Tibial nerve (tissue), 4 donors: ENCODE data around the gene HNRNPF. TPM values are rescaled to one million over a fixed set of nuclear protein-coding genes. Genes with fewer than 3 reads are reported as not detected.

Experiments used
- DNase-seq, 2 donors: peaks; one replicate each; pipeline ENCODE4 v3.0.0-alpha.2; 2019; ENCODE audit warnings: low spot score in 2 of 2
- H3K27ac ChIP-seq, 4 donors: fragments of 200-600 bp; sonication (generic) in 3 of 4; one replicate each; pipeline ENCODE4 v1.5.1; 2017 to 2019; ENCODE audit warnings: mild to moderate bottlenecking in 1 of 4
- H3K27me3 ChIP-seq, 2 donors: fragments of 200-600 bp; sonication (generic) in 1 of 2; one replicate each; pipeline versions ENCODE4 v1.5.1 to v1.6.0; 2017 to 2019
- H3K36me3 ChIP-seq, 3 donors: fragments of 200-600 bp; sonication (generic); one replicate each; pipeline ENCODE4 v1.5.1; 2018 to 2019
- H3K4me1 ChIP-seq, 4 donors: fragments of 200-600 bp; sonication (generic) in 3 of 4; one replicate each; pipeline ENCODE4 v1.5.1; 2017 to 2019
- H3K4me3 ChIP-seq, 4 donors: fragments of 200-600 bp; sonication (generic) in 3 of 4; one replicate each; pipeline ENCODE4 v1.5.1; 2017 to 2019; ENCODE audit warnings: mild to moderate bottlenecking in 1 of 4, moderate library complexity in 1 of 4
- H3K9me3 ChIP-seq, 4 donors: fragments of 200-600 bp; sonication (generic) in 3 of 4; one replicate each; pipeline ENCODE4 v1.5.1; 2017 to 2019
- EP300 ChIP-seq, 2 donors: sonication (generic); formaldehyde crosslinking; IDR thresholded peaks; one replicate each; pipeline ENCODE4 v1.6.1; 2017; ENCODE audit warnings: antibody characterized with exemption in 2 of 2, mild to moderate bottlenecking in 1 of 2
- POLR2A ChIP-seq, 2 donors: fragments of 450-650 bp; IDR thresholded peaks; one replicate each; pipeline ENCODE4 v1.6.1; 2017; ENCODE audit warnings: antibody characterized with exemption in 2 of 2, mild to moderate bottlenecking in 2 of 2, moderate library complexity in 2 of 2
- WGBS, 2 donors: methylation state at CpG; one replicate each; pipeline ENCODE4 v1.1.5; 2018; 5-methylcytosine and 5-hydroxymethylcytosine counted together
- total RNA-seq, 4 donors: library from RNA; depleted of rRNA; stranded (reverse); fragments of >200 nt; gene quantifications; one replicate each; pipeline ENCODE4 v1.1.0, GENCODE V29; 2016
- TF ChIP-seq, protein P1 (sequence below), 5 experiments: fragments of 200-600 bp in 3 of 5; fragments of 450-650 bp in 2 of 5; sonication (generic) in 3 of 5; IDR thresholded peaks; one replicate each; pipeline ENCODE4 v1.5.1; 2016 to 2019; ENCODE audit warnings: antibody characterized with exemption in 5 of 5, mild to moderate bottlenecking in 3 of 5, moderate library complexity in 2 of 5

The HNRNPF gene
- total RNA-seq, 4 donors from 2014 or later: 112 to 136 (median 134) TPM

DNA sequence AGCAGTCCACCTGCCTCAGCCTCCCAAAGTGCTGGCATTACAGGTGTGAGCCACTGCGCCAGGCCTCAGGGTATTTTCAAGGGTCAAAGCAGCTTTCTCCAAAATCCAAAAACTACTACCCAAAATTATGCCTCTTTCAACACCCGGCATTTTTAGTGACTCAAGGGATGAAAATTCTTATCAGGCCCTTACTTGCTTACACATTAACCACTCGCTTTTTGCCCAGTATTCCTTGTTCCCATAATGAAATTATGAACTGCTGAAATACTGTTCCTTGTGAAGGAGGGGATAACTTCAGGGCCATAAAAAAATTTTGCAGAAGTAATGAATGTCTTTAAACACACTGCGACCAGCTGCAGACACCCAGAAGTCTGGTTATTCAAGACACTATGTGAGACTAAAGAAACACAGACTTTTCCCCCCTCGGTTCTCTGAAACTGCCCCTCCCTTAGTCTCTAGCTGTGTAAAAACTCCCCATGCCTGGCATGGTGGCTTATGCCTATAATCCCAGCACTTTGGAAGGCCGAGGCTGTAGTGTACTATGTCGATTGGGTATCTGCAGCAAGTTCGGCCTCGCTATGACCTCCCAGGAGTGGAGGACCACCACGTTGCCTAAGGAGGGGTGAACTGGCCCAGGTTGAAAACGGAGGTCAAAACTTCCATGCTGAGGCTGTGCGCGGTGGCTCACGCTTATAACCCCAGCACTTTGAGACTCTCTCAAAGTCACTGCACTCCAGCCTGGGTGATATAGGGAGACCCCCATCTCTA, 25.6 kb downstream of the HNRNPF start:
- Histone ChIP-seq H3K9me3 (no peaks in the 10 kb centered on the region), H3K27ac (no peak overlapping the region), H3K27me3 (no peaks in the 10 kb centered on the region), H3K4me1 (no peaks in the 10 kb centered on the region), H3K4me3 (no peak overlapping the region), H3K36me3 (peaks cover 4 to 43% (median 16%) of the 10 kb centered on the region in 3 donors)
- WGBS, 2 donors: 63 to 75% methylated on average over 14 of the region's 14 CpGs
- no peak for DNase-seq
- TF ChIP-seq, protein P1, sequence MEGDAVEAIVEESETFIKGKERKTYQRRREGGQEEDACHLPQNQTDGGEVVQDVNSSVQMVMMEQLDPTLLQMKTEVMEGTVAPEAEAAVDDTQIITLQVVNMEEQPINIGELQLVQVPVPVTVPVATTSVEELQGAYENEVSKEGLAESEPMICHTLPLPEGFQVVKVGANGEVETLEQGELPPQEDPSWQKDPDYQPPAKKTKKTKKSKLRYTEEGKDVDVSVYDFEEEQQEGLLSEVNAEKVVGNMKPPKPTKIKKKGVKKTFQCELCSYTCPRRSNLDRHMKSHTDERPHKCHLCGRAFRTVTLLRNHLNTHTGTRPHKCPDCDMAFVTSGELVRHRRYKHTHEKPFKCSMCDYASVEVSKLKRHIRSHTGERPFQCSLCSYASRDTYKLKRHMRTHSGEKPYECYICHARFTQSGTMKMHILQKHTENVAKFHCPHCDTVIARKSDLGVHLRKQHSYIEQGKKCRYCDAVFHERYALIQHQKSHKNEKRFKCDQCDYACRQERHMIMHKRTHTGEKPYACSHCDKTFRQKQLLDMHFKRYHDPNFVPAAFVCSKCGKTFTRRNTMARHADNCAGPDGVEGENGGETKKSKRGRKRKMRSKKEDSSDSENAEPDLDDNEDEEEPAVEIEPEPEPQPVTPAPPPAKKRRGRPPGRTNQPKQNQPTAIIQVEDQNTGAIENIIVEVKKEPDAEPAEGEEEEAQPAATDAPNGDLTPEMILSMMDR (IDR thresholded peaks at IDR 0.05): no peak
- TF ChIP-seq EP300 (IDR thresholded peaks at IDR 0.05) (no peak), POLR2A (IDR thresholded peaks at IDR 0.05) (no peak)

DNA sequence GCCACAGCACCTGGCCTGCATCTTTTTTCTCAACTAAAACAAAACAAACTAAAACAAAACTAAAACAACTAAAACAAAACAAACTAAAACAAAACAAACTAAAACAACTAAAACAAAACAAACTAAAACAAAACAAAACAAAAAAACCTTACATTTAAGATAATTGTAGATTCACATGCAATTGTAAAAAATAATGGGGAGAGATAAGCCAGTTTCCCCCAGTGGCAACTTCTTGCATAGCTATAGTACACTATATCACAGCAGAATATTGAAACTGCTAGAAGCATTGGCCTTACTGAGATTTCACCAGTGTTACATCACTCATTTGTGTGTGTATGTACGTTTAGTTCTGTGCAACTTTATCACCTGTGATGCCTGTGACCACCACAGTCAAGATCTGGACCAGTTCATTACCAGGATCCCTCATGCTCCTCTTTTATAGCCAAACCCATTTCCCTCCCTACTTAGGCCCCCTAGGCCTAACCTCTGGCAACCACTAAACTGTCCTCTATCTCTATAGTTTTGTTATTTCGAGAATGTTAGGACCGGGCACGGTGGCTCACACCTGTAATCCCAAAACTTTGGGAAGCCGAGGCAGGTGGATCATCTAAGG, 28.3 kb downstream of the HNRNPF start:
- no peak overlapping the region for H3K4me3 ChIP-seq

DNA sequence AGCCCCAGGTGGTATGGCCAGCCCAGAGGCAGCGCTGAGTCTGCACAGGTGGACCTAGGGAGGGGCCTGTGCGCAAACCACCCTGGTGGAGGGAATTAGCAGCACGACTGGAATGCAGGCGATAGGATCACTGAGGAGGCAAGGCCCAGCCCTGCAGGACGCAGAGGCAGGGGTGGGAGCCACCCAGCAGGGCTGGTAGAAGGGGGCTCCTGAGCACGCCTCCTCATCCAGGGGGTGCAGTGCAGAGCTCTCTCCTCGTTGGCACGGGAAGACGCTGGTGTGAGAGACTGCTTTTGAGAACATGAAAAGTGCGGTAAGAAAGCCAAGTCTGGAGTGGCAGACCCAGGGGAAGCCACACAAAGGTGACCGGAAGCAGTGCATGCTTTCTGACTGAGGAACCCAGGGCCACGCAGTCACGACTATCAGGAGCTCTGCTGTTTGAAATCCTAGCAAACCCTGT, 31.5 kb downstream of the HNRNPF start:
- Histone ChIP-seq H3K27ac (no peak overlapping the region), H3K4me3 (no peak overlapping the region), H3K9me3 (no peaks in the 10 kb centered on the region), H3K27me3 (no peaks in the 10 kb centered on the region), H3K4me1 (peaks cover 0 to 4% (median 0%) of the 10 kb centered on the region in 4 donors), H3K36me3 (no peaks in the 10 kb centered on the region)
- no peak for DNase-seq
- 71 to 75% methylated on average over 12 to 13 of the region's 13 CpGs for WGBS, 2 donors
- TF ChIP-seq EP300 (IDR thresholded peaks at IDR 0.05) (no peak), POLR2A (IDR thresholded peaks at IDR 0.05) (no peak)
- TF ChIP-seq, protein P1 (IDR thresholded peaks at IDR 0.05): no peak

More for the DNA sequence above, 28.3 kb downstream of the HNRNPF start:
- TF ChIP-seq, protein P1 (IDR thresholded peaks at IDR 0.05): no peak
- TF ChIP-seq EP300 (IDR thresholded peaks at IDR 0.05): no peak
- TF ChIP-seq POLR2A (IDR thresholded peaks at IDR 0.05): no peak
- 82 to 90% methylated on average over 5 of the region's 5 CpGs for WGBS, 2 donors
- H3K4me1 ChIP-seq: no peaks in the 10 kb centered on the region
- no peak overlapping the region for H3K27ac ChIP-seq
- H3K9me3 ChIP-seq: no peaks in the 10 kb centered on the region
- H3K27me3 ChIP-seq: no peaks in the 10 kb centered on the region
- peaks cover 0 to 17% (median 2%) of the 10 kb centered on the region in 3 donors for H3K36me3 ChIP-seq
- no peak for DNase-seq

DNA sequence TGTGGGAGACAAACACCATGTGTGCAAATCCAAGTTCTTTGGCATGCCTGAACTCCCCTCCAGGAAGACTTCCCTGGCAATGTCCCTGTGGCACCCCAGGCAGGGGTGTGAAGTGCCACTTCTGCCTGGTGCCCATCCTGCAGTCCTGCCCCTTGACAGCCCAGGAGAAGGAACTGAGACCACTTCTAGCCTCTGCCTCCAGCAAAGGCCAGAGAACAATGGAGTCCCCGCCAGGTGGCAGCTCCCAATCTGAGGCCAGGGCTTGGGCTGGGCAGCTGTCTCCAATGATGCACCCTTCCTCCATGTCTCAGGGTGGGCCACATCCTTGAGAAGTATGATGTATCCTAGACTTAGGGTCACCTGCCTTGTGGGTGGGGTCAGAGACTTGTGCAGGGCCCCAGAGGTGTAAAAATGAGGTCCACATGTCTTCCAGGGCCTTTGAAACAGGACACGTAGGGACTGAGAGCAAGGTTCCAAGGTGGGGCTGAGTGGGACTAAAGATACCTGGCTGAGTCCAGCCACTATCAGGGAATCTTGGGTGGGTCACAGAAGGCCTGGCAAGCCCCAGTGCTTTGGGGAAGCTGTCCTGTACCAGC, 32.1 kb downstream of the HNRNPF start:
- peaks cover 0 to 4% (median 0%) of the 10 kb centered on the region in 4 donors for H3K4me1 ChIP-seq
- no peak overlapping the region for H3K27ac ChIP-seq
- H3K9me3 ChIP-seq: no peaks in the 10 kb centered on the region
- DNase-seq: no peak
- TF ChIP-seq EP300 (IDR thresholded peaks at IDR 0.05): no peak
- TF ChIP-seq POLR2A (IDR thresholded peaks at IDR 0.05): no peak
- TF ChIP-seq, protein P1 (IDR thresholded peaks at IDR 0.05): no peak
- H3K27me3 ChIP-seq: no peaks in the 10 kb centered on the region
- no peak overlapping the region for H3K4me3 ChIP-seq
- no peaks in the 10 kb centered on the region for H3K36me3 ChIP-seq
- 44 to 62% methylated on average over 2 of the region's 2 CpGs for WGBS, 2 donors
